ENCODE measurements around the gene TBC1D3G. TPM values are rescaled to one million over a fixed set of nuclear protein-coding genes. Genes with fewer than 3 reads are reported as not detected.
"Not testable (repeated sequence)": the region's sequence is repeated elsewhere in the genome, so short reads cannot be mapped to it uniquely, and the experiment has no call there.

Gene TBC1D3G
- total RNA-seq = 1 to 10 TPM in 1 of 4 donors, not detected in 3; 1.8 TPM

- H3K4me1 ChIP-seq; intact Hi-C loops (cut with DNase I; ENCODE audit: low total_unique reads); H3K27ac ChIP-seq; H3K27me3 ChIP-seq; H3K9me3 ChIP-seq; H3K4me3 ChIP-seq; ATAC-seq; DNase-seq; in situ Hi-C loops (cut with MboI; ENCODE audit: low sequenced_read_pairs in 4 of 4); H3K36me3 ChIP-seq: not testable (repeated sequence)
Measured at GRCh38 chr17:36323584-36323983, at the start of gene TBC1D3G. TBC1D3G (plus strand) TSS chr17:36323884; CDS start chr17:36325412, 1,528 bp downstream.

- intact Hi-C loops (cut with DNase I; ENCODE audit: low total_unique reads); H3K36me3 ChIP-seq; H3K4me1 ChIP-seq; H3K27ac ChIP-seq; DNase-seq; H3K9me3 ChIP-seq; H3K4me3 ChIP-seq; in situ Hi-C loops (cut with MboI; ENCODE audit: low sequenced_read_pairs in 4 of 4); H3K27me3 ChIP-seq: not testable (repeated sequence)
- peak; percentile 66 to 83 for ATAC-seq
Measured at GRCh38 chr17:36283256-36283655, 40.4 kb upstream of the TBC1D3G start.

- DNase-seq; in situ Hi-C loops (cut with MboI; ENCODE audit: low sequenced_read_pairs in 4 of 4): not testable (repeated sequence)
Measured at GRCh38 chr17:36284219-36284618, 39.5 kb upstream of the TBC1D3G start.

GRCh38 chr17:36289965-36290612 lies 33.6 kb upstream of the TBC1D3G start:
- H3K36me3 ChIP-seq; in situ Hi-C loops (cut with MboI; ENCODE audit: low sequenced_read_pairs in 4 of 4); H3K27me3 ChIP-seq; intact Hi-C loops (cut with DNase I; ENCODE audit: low total_unique reads); H3K4me3 ChIP-seq; H3K4me1 ChIP-seq; DNase-seq; ATAC-seq; H3K27ac ChIP-seq; H3K9me3 ChIP-seq: not testable (repeated sequence)

More at GRCh38 chr17:36284219-36284618, 39.5 kb upstream of the TBC1D3G start:
- H3K4me3 ChIP-seq; H3K36me3 ChIP-seq; H3K9me3 ChIP-seq; H3K27me3 ChIP-seq; H3K4me1 ChIP-seq; H3K27ac ChIP-seq; intact Hi-C loops (cut with DNase I; ENCODE audit: low total_unique reads); ATAC-seq: not testable (repeated sequence)

GRCh38 chr17:36295161-36295560 lies 28.5 kb upstream of the TBC1D3G start:
- H3K4me1 ChIP-seq; H3K36me3 ChIP-seq; H3K27me3 ChIP-seq; intact Hi-C loops (cut with DNase I; ENCODE audit: low total_unique reads); H3K4me3 ChIP-seq; H3K27ac ChIP-seq; in situ Hi-C loops (cut with MboI; ENCODE audit: low sequenced_read_pairs in 4 of 4); H3K9me3 ChIP-seq; ATAC-seq; DNase-seq: not testable (repeated sequence)

- H3K36me3 ChIP-seq; H3K4me1 ChIP-seq; in situ Hi-C loops (cut with MboI; ENCODE audit: low sequenced_read_pairs in 4 of 4): not testable (repeated sequence)
Measured at GRCh38 chr17:36315736-36316135, 7.9 kb upstream of the TBC1D3G start.

GRCh38 chr17:36362496-36362895 lies 38.8 kb downstream of the TBC1D3G start:
- H3K4me1 ChIP-seq; in situ Hi-C loops (cut with MboI; ENCODE audit: low sequenced_read_pairs in 4 of 4); ATAC-seq; H3K36me3 ChIP-seq; intact Hi-C loops (cut with DNase I; ENCODE audit: low total_unique reads); H3K9me3 ChIP-seq; H3K27me3 ChIP-seq; DNase-seq; H3K27ac ChIP-seq; H3K4me3 ChIP-seq: not testable (repeated sequence)

More at GRCh38 chr17:36315736-36316135, 7.9 kb upstream of the TBC1D3G start:
- DNase-seq; H3K4me3 ChIP-seq; ATAC-seq; intact Hi-C loops (cut with DNase I; ENCODE audit: low total_unique reads); H3K27ac ChIP-seq; H3K27me3 ChIP-seq; H3K9me3 ChIP-seq: not testable (repeated sequence)

GRCh38 chr17:36375938-36376337 lies 52.3 kb downstream of the TBC1D3G start:
- H3K36me3 ChIP-seq; DNase-seq; H3K9me3 ChIP-seq; H3K4me3 ChIP-seq; H3K27ac ChIP-seq; H3K27me3 ChIP-seq; in situ Hi-C loops (cut with MboI; ENCODE audit: low sequenced_read_pairs in 4 of 4); intact Hi-C loops (cut with DNase I; ENCODE audit: low total_unique reads); ATAC-seq; H3K4me1 ChIP-seq: not testable (repeated sequence)

Other genes with a start within 250 kb of the TBC1D3G start
- gene CCL3, start 233.7 kb upstream of the TBC1D3G start, total RNA-seq = 1 to 10 TPM in 1 of 4 donors, under 1 TPM in 1, not detected in 2; 0.68 to 1.7 TPM
- gene CCL4, start 220.1 kb upstream of the TBC1D3G start, total RNA-seq = under 1 TPM in 2 of 4 donors, not detected in 2; 0.42 to 0.49 TPM
- 1 to 10 TPM in 1 of 4 donors, under 1 TPM in 1, not detected in 2; 0.98 to 4.8 TPM for gene TBC1D3B, start 147.2 kb upstream of the TBC1D3G start, total RNA-seq
- gene CCL3L1, start 127.1 kb upstream of the TBC1D3G start, total RNA-seq = not detected
- gene CCL4L2, start 112.8 kb upstream of the TBC1D3G start, total RNA-seq = not detected
- under 1 TPM in 1 of 4 donors, not detected in 3; 0.25 TPM for gene TBC1D3I, start 59.3 kb upstream of the TBC1D3G start, total RNA-seq
- not detected for gene TBC1D3H, start 64.6 kb downstream of the TBC1D3G start, total RNA-seq
- 10 to 100 TPM; 33.4 to 52.7 (median 39.3) TPM for gene ZNHIT3, start 162.8 kb downstream of the TBC1D3G start, total RNA-seq
- 10 to 100 TPM in 3 of 4 donors, 1 to 10 TPM in 1; 7.5 to 16.8 (median 13.2) TPM for gene MYO19, start 211.0 kb downstream of the TBC1D3G start, total RNA-seq
- gene PIGW, start 211.1 kb downstream of the TBC1D3G start, total RNA-seq = 1 to 10 TPM; 3.0 to 6.9 (median 4.7) TPM
- gene GGNBP2, start 221.0 kb downstream of the TBC1D3G start, total RNA-seq = 10 to 100 TPM; 28.8 to 56.6 (median 39.5) TPM